HUES64 (cell line): Measurements from ENCODE around the gene NTM.

Source experiments
- H3K27ac ChIP-seq: 2 replicates; pipeline ENCODE4 v1.7.0; 2013; ENCODE audit warnings: low read depth, low read length, inconsistent platforms
- H3K27me3 ChIP-seq: 2 replicates; pipeline ENCODE4 v1.6.1; 2013; ENCODE audit warnings: mild to moderate bottlenecking, low read length; ENCODE audit not compliant: insufficient read depth
- H3K36me3 ChIP-seq: 2 replicates; pipeline ENCODE4 v1.6.1; 2013; ENCODE audit warnings: mild to moderate bottlenecking, low read length; ENCODE audit not compliant: insufficient read depth
- H3K4me1 ChIP-seq: 2 replicates; pipeline ENCODE4 v1.6.1; 2013; ENCODE audit warnings: mild to moderate bottlenecking, low read length, moderate library complexity; ENCODE audit not compliant: insufficient read depth
- H3K4me3 ChIP-seq: 2 replicates; pipeline ENCODE4 v1.5.1; 2013; ENCODE audit warnings: mild to moderate bottlenecking, low read length, moderate library complexity
- H3K9ac ChIP-seq: 2 replicates; pipeline ENCODE4 v1.6.1; 2013; ENCODE audit warnings: mild to moderate bottlenecking, low read depth, low read length
- H3K9me3 ChIP-seq: 2 replicates; pipeline ENCODE4 v1.6.1; 2013; ENCODE audit warnings: low read depth, low read length; ENCODE audit not compliant: insufficient read depth
- WGBS: fragments of 150-250, 120-280 bp; methylation state at CpG from one replicate; pipeline ENCODE4 v1.1.7; 2013; ENCODE audit warnings: missing lambda C conversion rate; 5-methylcytosine and 5-hydroxymethylcytosine counted together

The NTM gene

DNA sequence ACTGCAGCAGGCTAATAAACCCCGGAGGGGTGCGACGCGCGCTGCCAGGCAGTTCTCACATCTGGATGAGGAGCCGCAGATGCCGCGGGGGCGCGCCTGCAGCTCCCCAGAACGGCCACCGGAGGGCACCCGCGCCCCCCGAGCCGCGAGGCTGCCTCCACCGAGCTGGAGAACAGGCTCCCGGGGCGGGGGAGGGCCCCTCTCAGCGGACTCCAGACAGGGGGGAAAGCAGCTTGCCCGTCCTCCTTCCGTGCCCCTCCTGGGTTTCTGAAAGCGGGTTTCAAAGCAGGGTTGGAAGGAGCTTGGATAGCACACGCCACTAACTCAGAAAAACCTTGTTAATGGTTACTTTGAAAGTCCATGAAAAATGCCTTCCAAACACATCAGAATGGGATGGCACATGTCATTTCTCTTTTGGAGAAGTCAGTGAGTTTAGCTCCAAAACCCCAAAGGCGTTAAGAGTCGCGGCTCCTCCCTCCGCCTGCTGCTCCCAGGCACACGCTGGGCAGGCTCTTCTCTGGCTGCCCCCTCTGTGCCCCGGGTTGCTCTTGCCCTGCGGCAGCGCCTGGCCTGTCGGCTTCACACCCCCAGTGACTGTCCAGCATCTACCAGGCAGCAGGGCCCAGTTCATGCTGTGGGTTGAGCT is 317.8 kb downstream of the NTM start:
- H3K9ac ChIP-seq, result no peak overlapping the region
- H3K36me3 ChIP-seq, result no peaks in the 10 kb centered on the region
- WGBS, result 20% methylated on average over 34 of the region's 34 CpGs
- H3K4me1 ChIP-seq, result peaks cover 10% of the 10 kb centered on the region; the same call in 1 of the 2 replicates
- no peak overlapping the region for H3K27ac ChIP-seq
- H3K27me3 ChIP-seq, result peaks cover 29% of the 10 kb centered on the region
- H3K4me3 ChIP-seq, result peak overlapping the region; percentile 36
- H3K9me3 ChIP-seq, result no peaks in the 10 kb centered on the region

GRCh38 chr11:131689049-131689925 is 318.9 kb downstream of the NTM start:
- no peak overlapping the region for H3K27ac ChIP-seq
- H3K9ac ChIP-seq, result no peak overlapping the region
- peaks cover 40% of the 10 kb centered on the region for H3K27me3 ChIP-seq
- no peaks in the 10 kb centered on the region for H3K9me3 ChIP-seq
- H3K4me1 ChIP-seq, result peaks cover 10% of the 10 kb centered on the region; the same call in 1 of the 2 replicates
- H3K4me3 ChIP-seq, result no peak overlapping the region
- H3K36me3 ChIP-seq, result no peaks in the 10 kb centered on the region
- WGBS, result 87% methylated on average over 10 of the region's 10 CpGs

- H3K27ac ChIP-seq, result no peak overlapping the region
- no peak overlapping the region for H3K9ac ChIP-seq
- 96% methylated on average over 23 of the region's 23 CpGs for WGBS
- no peak overlapping the region for H3K4me3 ChIP-seq
- peaks cover 5% of the 10 kb centered on the region; the same call in 1 of the 2 replicates for H3K4me1 ChIP-seq
- no peaks in the 10 kb centered on the region for H3K9me3 ChIP-seq
- peaks cover 48% of the 10 kb centered on the region for H3K27me3 ChIP-seq
- H3K36me3 ChIP-seq, result no peaks in the 10 kb centered on the region
Measured at GRCh38 chr11:131690362-131690761, 319.9 kb downstream of the NTM start.

DNA sequence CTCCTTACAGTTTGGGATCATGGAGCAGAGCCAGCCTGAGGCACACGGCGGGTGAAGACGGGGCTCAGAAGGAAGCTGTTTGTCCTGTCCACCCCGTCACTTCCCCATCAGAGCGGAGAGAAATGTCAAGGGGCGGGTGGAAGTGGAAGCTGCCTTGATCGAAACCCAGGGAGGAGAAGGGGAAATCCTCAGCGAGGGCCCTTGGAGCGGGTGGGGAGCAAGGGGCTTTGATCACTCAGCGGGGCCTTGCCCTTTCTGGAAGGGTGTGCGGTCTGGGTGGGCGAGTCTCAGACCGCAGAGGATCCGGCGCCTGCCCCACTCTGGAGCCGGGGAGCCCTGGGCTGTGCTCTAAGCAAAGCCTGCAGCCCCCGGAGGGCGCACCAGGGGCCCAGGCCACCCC is 320.4 kb downstream of the NTM start:
- Histone ChIP-seq H3K4me3 (no peak overlapping the region), H3K27me3 (peaks cover 52% of the 10 kb centered on the region), H3K9ac (no peak overlapping the region), H3K36me3 (no peaks in the 10 kb centered on the region), H3K4me1 (peaks cover 5% of the 10 kb centered on the region; the same call in 1 of the 2 replicates), H3K27ac (no peak overlapping the region), H3K9me3 (no peaks in the 10 kb centered on the region)
- WGBS, result 96% methylated on average over 18 of the region's 18 CpGs

DNA sequence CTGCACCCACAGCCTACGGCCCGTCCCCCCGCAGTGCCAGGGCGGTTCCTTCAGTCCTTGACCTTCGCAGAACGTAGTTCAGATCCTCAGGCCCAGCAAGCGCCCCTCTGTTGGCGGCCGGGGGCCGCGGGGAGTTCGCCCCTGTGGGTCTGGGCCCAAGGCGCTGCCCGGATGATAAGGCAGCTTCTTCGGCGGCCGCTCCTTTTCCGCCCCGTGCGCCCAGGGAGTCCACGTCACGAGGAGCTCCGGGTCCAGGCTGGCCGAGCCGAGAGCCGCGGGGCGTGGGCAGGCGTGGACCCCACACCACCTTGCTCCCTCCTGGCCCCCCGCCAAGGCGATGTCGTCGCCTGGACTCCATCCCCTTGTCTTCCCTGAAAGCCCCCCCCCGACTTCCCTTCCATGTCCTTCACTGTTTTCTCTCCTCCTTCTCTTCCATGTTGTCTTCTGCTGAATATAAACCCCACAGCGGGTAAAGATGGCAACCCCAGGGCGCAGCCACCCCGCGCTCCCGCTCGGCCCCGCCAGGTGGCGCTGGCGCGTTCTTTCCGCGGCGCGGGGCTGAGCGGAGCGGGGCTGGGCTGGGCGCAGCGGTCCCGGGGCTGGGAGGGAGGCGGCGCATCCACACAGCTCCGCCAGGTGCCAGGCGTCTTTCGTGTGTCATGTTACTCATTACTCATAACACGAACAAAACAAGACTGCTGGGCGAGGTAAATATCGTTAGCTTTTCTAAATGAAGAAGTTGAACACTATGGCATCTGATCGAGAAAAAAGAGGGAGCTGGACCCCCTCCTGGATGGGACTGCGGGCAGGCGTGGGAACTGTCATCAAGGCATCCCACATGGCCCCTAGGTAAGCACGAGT is 321.0 kb downstream of the NTM start:
- Histone ChIP-seq H3K36me3 (no peaks in the 10 kb centered on the region), H3K9ac (no peak overlapping the region), H3K27me3 (peaks cover 57% of the 10 kb centered on the region), H3K4me3 (no peak overlapping the region), H3K4me1 (peaks cover 5% of the 10 kb centered on the region; the same call in 1 of the 2 replicates), H3K27ac (no peak overlapping the region), H3K9me3 (no peaks in the 10 kb centered on the region)
- 55% methylated on average over 65 of the region's 65 CpGs for WGBS

DNA sequence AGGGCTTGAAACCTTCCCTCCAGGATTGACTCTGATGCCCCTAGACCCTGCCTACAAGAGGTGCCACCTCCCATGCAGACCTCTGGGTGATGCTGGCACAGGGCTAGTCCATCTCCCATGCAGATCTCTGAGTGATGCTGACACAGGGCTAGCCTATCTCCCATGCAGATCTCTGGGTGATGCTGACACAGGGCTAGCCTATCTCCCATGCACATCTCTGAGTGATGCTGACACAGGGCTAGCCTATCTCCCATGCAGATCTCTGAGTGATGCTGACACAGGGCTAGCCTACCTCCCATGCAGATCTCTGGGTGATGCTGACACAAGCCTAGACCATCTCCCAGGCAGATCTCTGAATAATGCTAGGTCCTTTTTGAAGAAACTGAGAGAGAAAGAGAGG is 321.7 kb downstream of the NTM start:
- H3K27me3 ChIP-seq, result peaks cover 57% of the 10 kb centered on the region
- no peaks in the 10 kb centered on the region for H3K36me3 ChIP-seq
- no peaks in the 10 kb centered on the region for H3K9me3 ChIP-seq
- no peak overlapping the region for H3K9ac ChIP-seq
- H3K4me3 ChIP-seq, result no peak overlapping the region
- peaks cover 5% of the 10 kb centered on the region; the same call in 1 of the 2 replicates for H3K4me1 ChIP-seq
- no peak overlapping the region for H3K27ac ChIP-seq

DNA sequence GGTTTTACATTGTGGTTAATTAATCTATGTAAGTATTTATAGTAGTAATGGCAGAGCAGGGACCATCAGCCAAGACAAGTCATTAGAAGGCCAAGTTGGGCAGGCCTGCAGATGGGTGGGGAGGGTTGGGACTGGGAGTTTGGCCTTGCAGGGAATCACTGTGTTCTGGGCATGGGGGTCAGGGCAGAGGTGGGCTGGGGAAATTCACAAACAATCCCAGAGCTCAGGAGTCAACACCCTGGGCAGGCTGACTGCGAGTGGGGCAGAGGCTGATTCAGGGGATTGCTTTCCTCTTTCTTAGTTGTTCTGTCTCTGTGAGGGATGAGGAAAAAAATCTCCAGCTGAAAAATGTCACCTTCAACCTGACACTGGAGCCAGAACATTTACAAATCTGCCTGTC is 322.5 kb downstream of the NTM start:
- WGBS, result 90% methylated on average over 1 of the region's 1 CpG
- no peak overlapping the region for H3K27ac ChIP-seq
- H3K27me3 ChIP-seq, result peaks cover 57% of the 10 kb centered on the region
- no peak overlapping the region for H3K4me3 ChIP-seq
- no peaks in the 10 kb centered on the region for H3K36me3 ChIP-seq
- H3K9ac ChIP-seq, result no peak overlapping the region
- H3K4me1 ChIP-seq, result peaks cover 5% of the 10 kb centered on the region; the same call in 1 of the 2 replicates
- no peaks in the 10 kb centered on the region for H3K9me3 ChIP-seq

DNA sequence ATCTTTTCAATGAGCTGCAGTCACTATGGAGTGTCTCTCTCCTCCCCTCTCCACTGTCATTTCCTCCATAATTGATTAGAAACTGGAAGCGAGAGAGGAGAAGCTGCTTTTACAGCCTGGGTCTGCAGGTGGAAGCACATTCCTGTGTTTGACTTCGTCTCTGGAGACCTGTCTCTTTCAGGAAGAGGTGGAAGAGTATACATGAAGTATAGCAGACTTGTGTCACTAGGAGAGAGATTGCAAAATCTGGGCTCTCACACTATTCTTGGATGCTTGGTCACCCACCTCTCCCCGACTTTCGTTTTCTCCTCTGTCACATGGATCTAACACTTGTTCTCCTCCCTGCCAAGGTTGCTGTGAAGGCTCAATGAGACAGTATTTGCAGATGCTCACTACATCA is 323.3 kb downstream of the NTM start:
- H3K4me1 ChIP-seq, result no peaks in the 10 kb centered on the region
- no peak overlapping the region for H3K27ac ChIP-seq
- H3K36me3 ChIP-seq, result no peaks in the 10 kb centered on the region
- H3K4me3 ChIP-seq, result no peak overlapping the region
- no peaks in the 10 kb centered on the region for H3K9me3 ChIP-seq
- H3K9ac ChIP-seq, result no peak overlapping the region
- WGBS, result 82% methylated on average over 4 of the region's 4 CpGs
- peaks cover 51% of the 10 kb centered on the region for H3K27me3 ChIP-seq

- WGBS, result 31% methylated on average over 34 of the region's 34 CpGs
- Histone ChIP-seq H3K9ac (no peak overlapping the region), H3K27me3 (peaks cover 45% of the 10 kb centered on the region), H3K9me3 (no peaks in the 10 kb centered on the region), H3K4me3 (peak overlapping the region; percentile 3; the same call in 1 of the 2 replicates), H3K36me3 (no peaks in the 10 kb centered on the region), H3K27ac (no peak overlapping the region), H3K4me1 (no peaks in the 10 kb centered on the region)
Measured at GRCh38 chr11:131694526-131695424, 324.4 kb downstream of the NTM start.

GRCh38 chr11:131695889-131696429 is 325.5 kb downstream of the NTM start:
- WGBS, result 88% methylated on average over 10 of the region's 10 CpGs
- Histone ChIP-seq H3K9me3 (no peaks in the 10 kb centered on the region), H3K9ac (no peak overlapping the region)

More at GRCh38 chr11:131695889-131696429, 325.5 kb downstream of the NTM start:
- no peak overlapping the region for H3K27ac ChIP-seq
- no peak overlapping the region for H3K4me3 ChIP-seq
- no peaks in the 10 kb centered on the region for H3K4me1 ChIP-seq
- H3K27me3 ChIP-seq, result peaks cover 45% of the 10 kb centered on the region
- H3K36me3 ChIP-seq, result no peaks in the 10 kb centered on the region
